Measurements from ENCODE around the gene COPS3.

COPS3 gene

GRCh38 chr17:17225901-17226300 lies 55.1 kb downstream of the COPS3 start:
- DNase-seq (ENCODE audit: insufficient read length) (no peak), FAIRE-seq (no peak)
- TF ChIP-seq POLR2A (IDR thresholded peaks at IDR 0.05; ENCODE audit: low read depth, low read length) = no peak
- no peak for TF ChIP-seq POLR2AphosphoS5 (IDR thresholded peaks at IDR 0.05; ENCODE audit: low read depth, low read length)
- TF ChIP-seq TAF1 (IDR thresholded peaks at IDR 0.05; ENCODE audit: borderline replicate concordance, low read depth, low read length) = no peak

GRCh38 chr17:17224137-17224536 lies 56.9 kb downstream of the COPS3 start:
- FAIRE-seq = no peak
- DNase-seq (ENCODE audit: insufficient read length) = no peak
- TF ChIP-seq POLR2A (IDR thresholded peaks at IDR 0.05; ENCODE audit: low read depth, low read length) (no peak), TAF1 (IDR thresholded peaks at IDR 0.05; ENCODE audit: borderline replicate concordance, low read depth, low read length) (no peak), POLR2AphosphoS5 (IDR thresholded peaks at IDR 0.05; ENCODE audit: low read depth, low read length) (no peak)

GRCh38 chr17:17223736-17224135 lies 57.3 kb downstream of the COPS3 start:
- FAIRE-seq = no peak
- no peak for DNase-seq (ENCODE audit: insufficient read length)
- TF ChIP-seq POLR2AphosphoS5 (IDR thresholded peaks at IDR 0.05; ENCODE audit: low read depth, low read length) (no peak), TAF1 (IDR thresholded peaks at IDR 0.05; ENCODE audit: borderline replicate concordance, low read depth, low read length) (no peak), POLR2A (IDR thresholded peaks at IDR 0.05; ENCODE audit: low read depth, low read length) (no peak)

DNA sequence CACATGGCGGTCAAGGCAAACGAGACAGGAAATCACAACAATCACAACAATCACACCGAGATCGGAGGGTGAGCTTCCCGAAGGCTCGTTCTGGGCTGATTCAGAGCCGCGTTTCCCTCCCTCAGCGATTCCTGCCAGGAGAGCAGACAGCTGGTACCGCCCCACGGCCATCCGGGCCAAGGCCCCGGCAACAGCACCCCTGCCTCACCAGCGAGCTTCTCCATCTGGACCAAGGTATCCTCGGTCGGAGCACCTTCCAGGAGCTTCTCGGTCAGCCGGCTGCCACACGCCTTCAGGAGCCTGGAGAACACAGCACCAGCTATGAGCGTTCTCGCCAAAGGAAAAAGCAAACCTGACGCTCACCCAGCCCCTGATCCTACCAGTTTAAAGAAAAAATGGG lies 59.7 kb downstream of the COPS3 start:
- TF ChIP-seq POLR2A (IDR thresholded peaks at IDR 0.05; ENCODE audit: low read depth, low read length) = no peak
- no peak for TF ChIP-seq POLR2AphosphoS5 (IDR thresholded peaks at IDR 0.05; ENCODE audit: low read depth, low read length)
- TF ChIP-seq TAF1 (IDR thresholded peaks at IDR 0.05; ENCODE audit: borderline replicate concordance, low read depth, low read length) = no peak
- DNase-seq (ENCODE audit: insufficient read length) (no peak), FAIRE-seq (no peak)

DNA sequence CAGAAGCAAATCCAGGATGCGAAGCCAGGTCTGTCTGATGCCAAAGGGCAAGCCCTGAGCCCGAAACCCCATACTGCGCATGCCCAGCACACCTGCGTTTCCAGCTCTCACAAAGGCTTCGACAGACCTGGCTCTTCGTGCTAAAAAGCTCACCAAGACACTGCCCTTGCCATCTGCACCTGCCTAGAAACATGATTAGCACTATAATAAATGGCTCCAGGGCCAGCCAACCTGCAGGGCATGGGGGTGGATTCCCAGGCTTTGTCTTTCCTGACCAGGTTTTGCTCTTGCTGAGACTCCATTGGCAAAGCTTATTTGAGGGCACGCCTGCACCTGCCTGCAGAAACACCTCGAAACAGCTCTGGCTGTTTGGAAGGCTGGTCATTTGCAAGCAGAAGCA lies 60.5 kb downstream of the COPS3 start:
- TF ChIP-seq POLR2A (IDR thresholded peaks at IDR 0.05; ENCODE audit: low read depth, low read length) (no peak), TAF1 (IDR thresholded peaks at IDR 0.05; ENCODE audit: borderline replicate concordance, low read depth, low read length) (no peak), POLR2AphosphoS5 (IDR thresholded peaks at IDR 0.05; ENCODE audit: low read depth, low read length) (no peak)
- FAIRE-seq (no peak), DNase-seq (ENCODE audit: insufficient read length) (no peak)

- no peak for TF ChIP-seq TAF1 (IDR thresholded peaks at IDR 0.05; ENCODE audit: borderline replicate concordance, low read depth, low read length)
- TF ChIP-seq POLR2AphosphoS5 (IDR thresholded peaks at IDR 0.05; ENCODE audit: low read depth, low read length) = no peak
- TF ChIP-seq POLR2A (IDR thresholded peaks at IDR 0.05; ENCODE audit: low read depth, low read length) = no peak
- FAIRE-seq = no peak
- DNase-seq (ENCODE audit: insufficient read length) = no peak
Measured at GRCh38 chr17:17217995-17218394, 63.1 kb downstream of the COPS3 start.

GRCh38 chr17:17216776-17217175 lies 64.3 kb downstream of the COPS3 start:
- TF ChIP-seq POLR2A (IDR thresholded peaks at IDR 0.05; ENCODE audit: low read depth, low read length) = no peak
- no peak for TF ChIP-seq TAF1 (IDR thresholded peaks at IDR 0.05; ENCODE audit: borderline replicate concordance, low read depth, low read length)
- no peak for DNase-seq (ENCODE audit: insufficient read length)
- no peak for FAIRE-seq

- no peak for TF ChIP-seq POLR2AphosphoS5 (IDR thresholded peaks at IDR 0.05; ENCODE audit: low read depth, low read length)
- no peak for TF ChIP-seq POLR2A (IDR thresholded peaks at IDR 0.05; ENCODE audit: low read depth, low read length)
- TF ChIP-seq TAF1 (IDR thresholded peaks at IDR 0.05; ENCODE audit: borderline replicate concordance, low read depth, low read length) = no peak
- FAIRE-seq = no peak
- no peak for DNase-seq (ENCODE audit: insufficient read length)
Measured at GRCh38 chr17:17216236-17216635, 64.8 kb downstream of the COPS3 start.

DNA sequence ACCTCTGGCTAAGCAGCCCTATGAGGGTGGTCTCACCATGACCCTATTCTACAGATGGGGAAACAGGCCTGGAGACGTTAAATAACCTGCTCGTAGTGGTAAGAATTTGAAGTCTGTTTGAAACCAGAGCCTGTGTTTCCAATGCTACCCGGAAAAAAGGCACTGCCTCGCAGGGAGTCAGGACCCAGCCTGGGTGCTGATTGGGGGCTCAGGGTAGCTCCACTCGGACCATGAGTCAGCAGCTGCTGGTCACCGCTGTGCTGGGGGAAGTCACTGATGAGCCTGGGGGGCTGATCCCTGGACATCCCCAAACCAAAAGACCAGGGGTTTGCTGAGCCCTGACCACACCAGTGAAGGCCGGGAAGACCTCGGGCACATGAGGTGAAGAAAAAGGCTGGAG lies 65.5 kb downstream of the COPS3 start:
- no peak for FAIRE-seq
- DNase-seq (ENCODE audit: insufficient read length) = no peak
- TF ChIP-seq TAF1 (IDR thresholded peaks at IDR 0.05; ENCODE audit: borderline replicate concordance, low read depth, low read length) (no peak), POLR2A (IDR thresholded peaks at IDR 0.05; ENCODE audit: low read depth, low read length) (no peak), POLR2AphosphoS5 (IDR thresholded peaks at IDR 0.05; ENCODE audit: low read depth, low read length) (no peak)

DNA sequence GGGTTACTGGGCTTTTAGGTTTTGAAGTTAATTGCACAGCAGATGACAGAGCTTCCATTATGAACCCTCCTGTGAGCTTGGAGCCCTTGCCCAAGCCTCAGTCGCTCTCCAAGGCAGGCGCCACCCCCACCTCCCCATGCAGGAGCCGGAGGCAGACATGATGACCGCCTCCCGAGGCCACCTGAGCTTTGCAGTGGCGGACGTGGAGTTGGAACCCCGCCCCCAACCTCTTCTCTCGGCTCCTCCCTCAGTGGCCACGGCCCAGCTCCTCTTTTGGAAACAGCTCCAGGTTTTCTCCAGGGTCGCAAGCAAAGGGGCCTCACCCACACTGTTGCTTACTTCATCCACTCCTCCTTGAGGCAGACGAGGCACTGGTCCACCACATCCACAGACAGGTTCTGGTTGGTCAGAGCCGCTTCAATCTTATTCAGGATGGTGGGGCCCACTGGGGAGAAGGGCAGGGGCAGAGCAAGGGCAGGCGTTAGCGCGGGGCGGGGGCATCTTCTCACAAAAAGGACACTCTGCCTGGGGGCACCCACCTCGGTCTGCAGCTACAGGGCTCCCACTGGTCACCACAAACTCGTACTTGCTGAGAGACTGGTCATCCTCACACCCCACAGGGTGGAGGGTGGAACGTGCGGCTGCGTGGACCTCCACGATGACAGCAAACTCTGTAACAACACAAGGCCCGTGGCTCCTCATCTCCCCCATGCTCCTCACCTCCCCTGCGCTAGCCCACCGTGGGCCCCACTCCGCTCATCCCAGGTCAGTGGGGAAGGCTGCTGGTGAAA lies 66.2 kb downstream of the COPS3 start:
- TF ChIP-seq POLR2AphosphoS5 (IDR thresholded peaks at IDR 0.05; ENCODE audit: low read depth, low read length) (no peak), POLR2A (IDR thresholded peaks at IDR 0.05; ENCODE audit: low read depth, low read length) (no peak), TAF1 (IDR thresholded peaks at IDR 0.05; ENCODE audit: borderline replicate concordance, low read depth, low read length) (no peak)
- no peak for FAIRE-seq
- no peak for DNase-seq (ENCODE audit: insufficient read length)

DNA sequence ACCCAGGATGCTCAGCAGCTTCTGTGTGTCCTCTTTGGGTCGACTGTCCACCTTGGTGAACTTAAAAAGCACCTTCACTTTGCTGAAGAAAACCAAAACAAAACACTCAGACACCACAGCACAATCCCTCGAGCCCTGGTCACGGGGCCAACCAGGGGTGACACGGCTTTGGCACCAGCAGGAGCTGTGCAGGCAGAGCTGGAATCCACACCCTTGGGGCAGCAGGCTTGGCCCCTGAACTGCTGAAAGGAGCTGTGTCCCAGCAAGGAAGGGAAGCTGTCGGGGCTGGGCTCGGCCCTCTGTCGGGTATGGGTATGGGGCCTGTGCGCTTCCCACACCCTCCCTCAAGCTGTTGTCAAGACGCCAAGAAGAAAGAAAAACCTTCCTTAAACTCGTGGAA lies 67.3 kb downstream of the COPS3 start:
- TF ChIP-seq POLR2A (IDR thresholded peaks at IDR 0.05; ENCODE audit: low read depth, low read length) (no peak), TAF1 (IDR thresholded peaks at IDR 0.05; ENCODE audit: borderline replicate concordance, low read depth, low read length) (no peak), POLR2AphosphoS5 (IDR thresholded peaks at IDR 0.05; ENCODE audit: low read depth, low read length) (no peak)
- FAIRE-seq = no peak
- no peak for DNase-seq (ENCODE audit: insufficient read length)

DNA sequence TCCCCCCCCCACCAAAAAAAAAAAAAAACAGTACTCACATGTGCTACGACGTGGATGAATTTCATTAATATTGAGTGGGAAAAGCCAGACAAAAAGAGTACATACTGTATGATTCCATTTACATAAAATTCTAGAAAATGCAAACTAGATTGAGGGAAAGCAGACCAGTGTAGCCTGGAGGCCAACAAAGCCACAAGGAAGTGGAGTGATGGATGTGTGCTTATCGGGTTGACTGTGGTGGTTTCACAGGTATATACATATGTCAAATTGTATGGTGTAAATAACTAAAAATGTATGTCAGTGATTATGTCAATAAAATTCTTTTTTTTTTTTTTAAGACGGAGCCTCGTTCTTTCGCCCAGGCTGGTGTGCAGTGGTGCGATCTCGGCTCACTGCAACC lies 73.0 kb downstream of the COPS3 start:
- no peak for TF ChIP-seq TAF1 (IDR thresholded peaks at IDR 0.05; ENCODE audit: borderline replicate concordance, low read depth, low read length)
- DNase-seq (ENCODE audit: insufficient read length) = no peak
- no peak for FAIRE-seq
